ENCODE data around the gene HTRA3.

HTRA3 gene

DNA sequence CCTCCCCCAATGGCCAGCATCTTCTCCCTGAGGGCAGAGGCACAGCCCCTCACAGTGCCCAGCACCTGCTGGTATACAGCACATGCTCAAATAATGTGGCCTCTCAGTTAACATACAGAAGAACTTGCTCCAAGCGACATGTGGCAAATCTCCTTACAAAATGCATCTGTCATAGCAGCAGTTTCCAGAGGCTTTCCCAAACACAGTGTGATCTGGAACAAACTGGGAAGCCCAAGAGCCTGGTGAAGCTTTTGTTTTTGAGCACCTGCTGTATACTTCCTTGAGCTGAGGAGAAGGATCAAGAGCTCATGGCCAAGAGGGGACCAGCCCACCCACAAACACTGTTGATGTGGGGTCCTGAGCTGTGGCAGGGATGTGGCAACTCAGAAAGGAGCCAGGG is 34.8 kb upstream of the HTRA3 start:
- no peak for DNase-seq (ENCODE audit: low read depth)

DNA sequence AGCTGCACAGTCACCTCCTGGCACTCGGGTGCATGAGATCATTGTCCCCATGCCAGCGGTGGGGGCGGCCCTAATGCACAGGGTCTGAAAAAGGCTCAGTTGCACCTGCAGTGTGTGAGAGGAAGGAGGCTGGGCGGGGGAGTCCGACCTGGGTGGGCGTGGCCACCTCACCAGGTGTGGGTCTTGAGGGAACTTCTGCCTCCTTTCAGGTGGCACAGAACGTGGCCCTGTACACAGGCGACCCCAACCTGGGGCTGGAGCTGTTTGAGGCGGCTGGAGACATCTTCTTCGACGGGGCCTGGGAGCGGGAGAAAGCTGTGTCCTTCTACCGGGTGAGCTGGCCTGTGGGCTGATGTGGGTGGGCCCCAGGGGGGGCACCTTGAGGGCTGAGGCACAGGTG is 34.3 kb upstream of the HTRA3 start:
- DNase-seq (ENCODE audit: low read depth) = no peak

DNA sequence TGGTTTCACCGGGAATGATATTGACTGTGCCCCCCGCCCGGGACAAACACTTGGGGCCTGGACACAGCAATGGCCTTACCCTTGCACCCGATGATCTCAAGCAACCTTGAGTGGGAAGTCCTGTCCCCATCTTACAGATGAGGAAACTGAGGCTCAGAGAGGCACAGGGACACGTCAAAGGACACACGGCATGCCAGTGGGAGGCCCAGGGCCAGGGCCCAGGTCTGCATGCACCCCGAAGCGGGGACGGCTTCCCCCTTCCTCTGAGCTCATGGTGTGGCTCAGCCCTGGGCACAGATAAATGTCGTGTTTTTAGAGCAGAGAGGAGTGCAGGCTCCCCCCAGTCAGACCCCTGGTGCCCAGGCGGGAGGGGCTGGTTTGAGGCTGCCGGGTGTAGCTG is 33.9 kb upstream of the HTRA3 start:
- DNase-seq (ENCODE audit: low read depth) = no peak

DNA sequence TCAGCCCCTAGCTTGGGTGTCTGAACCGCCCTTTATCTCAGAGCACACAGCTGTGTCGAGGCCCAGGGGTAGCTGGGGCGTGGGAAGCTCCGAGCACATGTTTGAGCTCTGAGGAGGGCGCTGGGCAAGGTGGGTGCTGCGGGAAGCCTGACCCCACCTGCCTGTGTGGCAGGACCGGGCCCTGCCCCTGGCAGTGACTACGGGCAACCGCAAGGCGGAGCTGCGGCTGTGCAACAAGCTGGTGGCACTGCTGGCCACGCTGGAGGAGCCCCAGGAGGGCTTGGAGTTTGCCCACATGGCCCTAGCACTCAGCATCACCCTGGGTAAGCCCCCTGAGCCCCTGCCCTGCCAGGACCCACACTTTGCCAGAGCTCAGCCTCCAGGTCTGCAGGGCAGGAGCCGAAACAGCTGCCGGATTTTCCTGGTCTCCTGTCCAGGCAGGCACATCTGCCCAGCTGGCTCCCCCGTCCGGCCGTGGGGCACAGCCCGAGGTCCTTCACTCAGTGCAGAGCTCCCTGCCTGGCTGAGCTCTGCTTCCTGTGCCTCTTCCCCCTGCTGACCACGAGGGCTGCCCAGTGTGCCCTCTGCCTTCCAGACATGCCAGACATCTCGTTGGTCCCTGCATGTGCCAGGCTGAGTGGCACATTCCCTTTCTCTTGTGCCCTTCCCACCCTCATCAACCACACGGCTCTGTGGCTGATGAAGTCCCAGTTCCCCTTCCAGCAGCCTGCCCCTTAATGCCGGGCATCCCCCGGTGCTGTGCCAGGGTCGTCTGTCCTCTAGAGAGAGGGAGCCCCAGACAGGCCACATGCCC is 33.2 kb upstream of the HTRA3 start:
- DNase-seq (ENCODE audit: low read depth) = no peak

DNA sequence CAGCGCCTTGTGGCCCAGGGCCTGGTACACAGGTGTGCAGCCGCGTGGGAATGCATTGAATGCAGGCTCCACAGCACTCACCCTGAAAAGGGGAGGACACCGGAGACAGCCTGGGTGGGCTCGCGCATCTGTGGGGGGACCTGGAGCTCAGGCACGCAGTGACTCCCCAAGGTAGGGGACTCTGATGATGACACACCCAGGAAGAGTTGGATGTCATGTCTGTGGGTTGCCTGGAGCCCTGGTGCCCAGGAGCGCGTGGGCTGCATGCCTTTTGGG is 32.7 kb upstream of the HTRA3 start:
- DNase-seq (ENCODE audit: low read depth) = no peak

DNA sequence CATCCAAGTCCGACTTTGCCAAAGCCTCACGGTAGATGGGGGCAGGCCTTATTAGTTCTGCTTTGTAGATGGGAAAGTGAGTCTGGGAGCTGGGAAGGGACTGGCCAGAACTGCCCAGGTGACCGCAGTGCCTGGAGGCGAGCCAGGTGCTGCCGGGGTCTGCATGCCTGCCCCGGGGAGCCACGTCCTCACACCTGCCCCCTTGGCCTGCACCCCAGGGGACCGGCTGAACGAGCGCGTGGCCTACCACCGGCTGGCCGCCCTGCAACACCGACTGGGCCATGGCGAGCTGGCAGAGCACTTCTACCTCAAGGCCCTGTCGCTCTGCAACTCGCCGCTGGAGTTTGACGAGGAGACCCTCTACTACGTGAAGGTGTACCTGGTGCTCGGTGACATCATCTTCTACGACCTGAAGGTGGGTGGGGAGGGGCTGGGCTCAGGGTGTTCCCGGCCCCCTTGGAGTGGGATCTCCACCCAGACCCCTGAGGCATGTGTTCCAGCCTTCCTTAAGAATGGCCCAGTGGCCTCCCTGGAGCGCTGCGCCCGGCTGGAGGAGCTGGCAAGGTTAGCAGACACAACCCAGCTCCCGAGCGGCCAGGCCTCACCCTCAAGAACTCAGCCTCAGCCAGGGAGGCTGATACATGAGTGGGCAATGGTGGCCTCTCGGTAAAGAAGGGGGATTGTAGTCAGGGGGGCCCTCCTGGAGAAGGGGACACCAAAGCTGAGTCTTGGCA is 32.1 kb upstream of the HTRA3 start:
- no peak for DNase-seq (ENCODE audit: low read depth)

DNA sequence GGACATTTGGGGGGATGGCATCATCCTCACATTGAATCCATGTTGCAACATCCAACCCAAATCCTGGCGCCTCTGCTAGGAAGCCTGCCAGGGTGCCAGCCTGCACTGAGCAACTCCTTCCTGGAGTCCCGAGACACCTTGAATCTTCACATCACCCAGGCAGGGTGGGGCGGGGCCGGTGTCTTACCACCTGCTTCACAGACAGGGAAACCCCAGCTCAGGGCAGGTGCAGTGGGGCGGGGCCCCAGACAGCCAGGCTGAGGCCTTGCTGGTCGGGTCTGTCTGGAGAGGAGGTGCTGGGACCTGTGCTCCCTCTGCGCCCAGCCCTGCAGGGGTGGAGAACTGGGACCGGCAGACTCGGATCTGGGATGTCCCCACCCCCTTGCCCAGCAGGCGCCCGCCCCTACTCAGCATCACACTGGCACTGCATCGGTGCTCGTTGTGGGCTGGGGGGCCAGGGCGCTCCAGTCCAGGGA is 31.5 kb upstream of the HTRA3 start:
- no peak for DNase-seq (ENCODE audit: low read depth)

DNA sequence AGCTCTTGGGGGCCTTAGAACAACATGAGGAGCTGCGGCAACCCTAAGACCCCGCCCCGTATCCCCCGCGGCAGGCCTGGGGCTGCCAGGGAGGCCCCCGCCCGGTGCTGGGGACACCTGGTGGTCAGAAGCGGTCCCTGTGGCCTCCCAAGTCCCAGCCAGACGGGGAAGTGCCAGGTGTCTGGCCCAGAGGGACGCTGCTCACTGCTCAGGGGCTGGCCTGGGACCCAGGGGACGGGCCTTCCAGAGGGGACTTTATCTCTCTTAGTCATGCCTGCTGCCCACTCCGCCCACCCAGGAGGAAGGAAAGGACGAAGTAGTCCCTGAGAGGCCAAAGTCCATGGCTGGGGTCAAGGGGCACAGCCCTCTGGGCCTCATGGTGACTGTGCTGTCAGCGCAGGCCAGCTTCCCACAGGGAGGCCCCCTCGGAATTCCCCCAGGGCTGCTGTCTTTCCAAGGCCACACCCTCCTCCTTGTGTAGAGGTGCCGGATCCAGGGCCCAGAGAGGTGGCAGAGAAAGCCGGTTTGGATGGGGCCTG is 31.0 kb upstream of the HTRA3 start:
- no peak for DNase-seq (ENCODE audit: low read depth)

DNA sequence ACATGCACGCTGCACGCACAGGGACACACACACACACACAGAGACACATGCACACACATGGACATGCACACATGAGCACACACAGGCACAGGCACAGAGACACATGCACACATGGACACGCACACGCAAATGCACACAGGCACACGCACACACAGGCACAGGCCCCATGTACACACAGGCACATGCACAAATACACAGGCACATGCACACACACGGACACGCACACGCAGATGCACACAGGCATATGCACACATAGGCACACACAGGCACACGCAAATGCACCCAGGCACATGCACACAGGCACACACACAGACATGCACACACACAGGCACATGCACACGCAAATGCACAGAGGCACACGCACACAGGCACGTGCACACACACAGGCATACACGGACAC is 30.3 kb upstream of the HTRA3 start:
- no peak for DNase-seq (ENCODE audit: low read depth)

DNA sequence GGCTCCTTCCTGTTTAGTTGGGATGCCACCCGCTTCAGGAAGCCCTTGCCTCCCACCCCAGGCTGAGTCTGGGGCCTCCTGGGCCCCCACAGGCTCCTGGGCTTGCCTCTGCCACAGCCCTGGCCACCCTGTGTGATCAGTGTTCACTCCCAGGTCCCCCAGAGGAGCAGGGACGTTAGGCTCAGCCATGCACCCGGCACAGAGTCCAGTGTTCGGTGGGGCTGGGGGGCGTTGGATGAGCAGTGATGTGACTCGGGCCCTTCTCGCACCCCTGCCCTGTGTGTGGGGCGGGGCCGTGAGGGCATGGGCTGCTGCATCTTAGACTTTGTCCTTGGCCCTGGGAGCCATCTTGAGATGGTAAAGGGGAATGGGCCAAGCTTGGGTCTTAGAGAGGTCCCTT is 29.9 kb upstream of the HTRA3 start:
- DNase-seq (ENCODE audit: low read depth) = no peak

DNA sequence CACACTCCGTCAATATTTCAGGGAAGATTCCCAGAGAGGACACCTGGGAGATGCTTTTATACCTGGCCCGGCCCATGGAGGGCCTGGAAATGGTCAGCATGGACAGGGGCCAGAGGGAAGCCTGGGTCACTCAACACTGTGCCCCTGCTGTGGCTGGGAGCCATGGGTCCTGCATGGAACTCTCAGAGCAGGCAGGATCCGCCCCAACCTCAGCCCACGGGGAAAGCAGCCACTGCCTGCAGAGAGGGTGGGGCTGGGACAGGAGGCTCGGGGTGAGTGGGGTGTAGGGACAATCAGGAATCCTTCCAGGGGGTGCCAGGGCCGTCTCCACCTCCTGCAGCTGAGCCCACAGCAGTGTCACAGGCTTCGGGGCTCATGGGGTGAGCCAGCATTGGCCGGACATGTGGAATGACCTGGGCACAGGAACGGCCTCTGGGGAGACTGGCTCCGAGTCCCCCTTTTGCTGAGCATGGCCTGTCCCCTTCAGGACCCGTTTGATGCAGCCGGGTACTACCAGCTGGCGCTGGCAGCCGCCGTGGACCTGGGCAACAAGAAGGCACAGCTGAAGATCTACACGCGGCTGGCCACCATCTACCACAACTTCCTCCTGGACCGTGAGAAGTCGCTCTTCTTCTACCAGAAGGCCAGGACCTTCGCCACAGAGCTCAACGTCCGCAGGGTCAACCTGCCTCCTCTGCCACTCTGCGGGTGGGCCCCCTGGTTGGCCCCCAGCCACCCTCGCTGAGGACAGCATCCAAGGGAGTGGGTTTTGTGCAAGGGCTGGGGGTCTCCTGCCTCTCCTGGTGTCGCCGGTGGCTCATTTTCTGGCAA is 29.1 kb upstream of the HTRA3 start:
- no peak for DNase-seq (ENCODE audit: low read depth)

DNA sequence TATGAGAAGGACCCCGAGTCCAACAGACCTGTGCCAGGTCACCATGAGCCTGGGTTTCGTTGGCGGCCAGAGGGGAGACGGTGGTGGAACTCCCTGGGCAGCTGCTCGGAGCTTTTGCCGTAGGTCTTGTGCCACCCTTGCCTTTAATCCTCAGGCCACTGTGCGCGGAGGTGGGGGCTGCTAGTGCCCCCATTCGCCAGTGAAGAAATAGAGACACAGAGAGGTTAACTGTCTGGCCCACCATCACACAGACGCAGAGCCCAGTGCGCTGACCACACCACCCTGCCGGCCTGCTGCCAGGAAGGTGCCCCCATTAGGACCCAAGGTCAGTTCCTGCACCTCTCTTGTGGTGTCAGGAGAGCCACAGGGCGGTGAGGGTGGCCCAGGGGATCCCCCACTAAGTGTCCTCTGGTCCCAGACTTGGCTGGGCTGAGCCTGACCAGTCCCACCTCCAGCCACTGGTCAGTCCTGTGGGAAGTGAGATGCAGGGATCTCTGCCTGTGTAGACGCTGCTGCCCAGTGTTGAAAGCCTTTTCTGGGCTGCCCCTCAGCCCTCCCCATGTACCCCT is 28.3 kb upstream of the HTRA3 start:
- no peak for DNase-seq (ENCODE audit: low read depth)

DNA sequence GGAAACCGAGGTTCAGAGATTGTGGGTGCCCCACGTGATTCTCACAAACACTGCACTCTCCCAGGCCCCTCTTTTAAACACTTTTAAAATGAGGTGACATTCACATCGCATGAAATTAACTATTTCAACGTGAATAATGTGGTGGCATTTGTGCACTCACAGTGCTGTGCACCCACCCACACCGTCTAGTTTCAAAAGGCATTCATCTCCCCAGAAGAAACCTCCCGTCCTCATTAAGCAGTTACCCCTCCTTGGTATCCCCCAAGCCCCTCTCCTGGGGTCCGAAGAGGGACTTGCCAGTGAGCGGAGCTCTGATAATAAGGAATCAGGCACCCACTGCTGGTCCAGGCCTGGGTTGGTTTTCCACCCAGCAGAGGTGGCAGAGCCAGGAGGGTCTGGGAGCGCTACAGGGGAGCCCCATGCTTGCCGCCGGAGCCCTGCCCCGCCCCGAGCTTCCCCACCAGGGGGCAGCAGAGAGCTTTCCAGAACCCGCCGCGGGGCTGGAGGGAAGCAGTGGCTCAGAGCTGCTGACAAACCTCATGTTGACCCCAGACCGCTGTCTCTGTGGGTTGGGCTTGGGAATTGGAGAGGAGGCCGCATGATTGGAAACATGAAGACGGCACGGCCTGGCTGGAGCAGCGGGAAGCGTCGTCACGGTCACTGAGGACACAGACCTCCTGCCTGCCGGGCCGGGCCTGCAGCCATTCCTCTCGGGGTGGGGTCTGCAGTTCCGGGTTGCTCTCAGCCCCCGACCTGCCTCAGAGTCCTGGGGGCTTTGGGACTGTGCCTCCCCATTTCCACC is 27.5 kb upstream of the HTRA3 start:
- peak; percentile 89 for DNase-seq (ENCODE audit: low read depth)

DNA sequence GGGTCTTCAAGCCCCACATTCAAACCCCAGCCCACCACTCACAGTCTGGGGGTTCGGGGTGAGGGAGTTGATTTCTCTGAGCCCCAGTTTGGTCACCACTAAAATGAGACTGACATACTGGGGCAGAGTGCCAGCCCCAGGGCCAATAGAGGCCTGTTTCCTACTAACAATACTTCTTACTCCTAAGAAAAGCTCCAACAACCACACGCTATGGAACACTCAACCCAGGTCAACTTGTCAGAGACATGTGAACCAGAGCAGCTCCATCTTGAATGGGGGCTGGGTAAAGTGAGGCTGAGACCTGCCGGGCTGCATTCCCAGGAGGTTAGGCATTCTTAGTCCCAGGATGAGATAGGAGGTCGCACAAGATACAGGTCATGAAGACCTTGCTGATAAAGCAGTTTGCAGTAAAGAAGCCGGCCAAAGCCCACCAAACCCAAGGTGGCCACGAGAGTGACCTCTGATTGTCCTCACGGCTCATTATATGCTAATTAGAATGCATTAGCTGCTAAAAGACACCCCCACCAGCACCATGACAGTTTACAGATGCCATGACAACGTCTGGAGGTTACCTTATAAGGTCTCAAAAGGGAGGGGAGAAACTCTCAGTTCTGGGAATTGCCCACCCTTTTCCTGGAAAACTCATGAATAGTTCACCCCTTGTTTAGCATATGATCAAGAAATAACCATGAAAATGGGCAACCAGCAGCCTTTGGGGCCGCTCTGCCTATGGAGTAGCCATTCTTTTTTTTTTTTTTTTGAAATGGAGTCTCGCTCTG is 26.6 kb upstream of the HTRA3 start:
- no peak for DNase-seq (ENCODE audit: low read depth)

DNA sequence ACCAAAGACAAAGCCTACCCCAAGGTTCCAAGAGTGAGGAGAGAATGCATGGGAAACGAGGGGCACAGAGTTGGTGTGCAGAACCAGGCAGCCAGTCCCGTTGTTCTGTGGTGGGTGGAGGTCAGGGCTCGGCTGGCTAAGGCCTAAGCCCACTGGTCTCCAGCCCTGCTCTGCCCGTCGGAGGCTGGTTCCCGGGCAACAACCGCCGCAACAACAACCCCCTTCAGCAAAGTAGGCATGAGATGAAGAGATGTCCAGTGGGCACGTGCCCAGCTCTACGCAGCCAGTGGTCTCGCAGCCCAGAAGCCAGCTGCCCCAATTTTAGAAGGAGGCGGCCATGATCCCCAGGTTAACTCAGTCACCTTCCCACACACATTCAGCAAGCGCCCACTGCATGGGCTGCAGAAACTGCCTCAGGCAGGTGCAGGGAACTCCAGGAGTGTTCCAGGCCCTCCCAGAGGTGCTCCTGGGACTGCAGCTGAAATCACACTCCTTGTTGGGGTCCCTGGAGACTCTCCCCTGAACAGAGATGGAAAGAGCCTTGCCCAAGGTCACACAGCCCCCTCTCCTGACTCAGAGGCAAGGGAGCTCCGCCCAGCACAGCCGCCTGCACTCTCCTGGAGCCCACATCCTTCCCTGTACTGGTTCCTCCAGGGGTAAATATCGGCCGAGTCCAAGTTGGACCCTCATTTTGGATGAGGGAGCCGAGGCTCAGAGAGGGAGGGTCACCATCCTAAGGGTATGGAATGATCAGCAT is 25.4 kb upstream of the HTRA3 start:
- DNase-seq (ENCODE audit: low read depth) = no peak

DNA sequence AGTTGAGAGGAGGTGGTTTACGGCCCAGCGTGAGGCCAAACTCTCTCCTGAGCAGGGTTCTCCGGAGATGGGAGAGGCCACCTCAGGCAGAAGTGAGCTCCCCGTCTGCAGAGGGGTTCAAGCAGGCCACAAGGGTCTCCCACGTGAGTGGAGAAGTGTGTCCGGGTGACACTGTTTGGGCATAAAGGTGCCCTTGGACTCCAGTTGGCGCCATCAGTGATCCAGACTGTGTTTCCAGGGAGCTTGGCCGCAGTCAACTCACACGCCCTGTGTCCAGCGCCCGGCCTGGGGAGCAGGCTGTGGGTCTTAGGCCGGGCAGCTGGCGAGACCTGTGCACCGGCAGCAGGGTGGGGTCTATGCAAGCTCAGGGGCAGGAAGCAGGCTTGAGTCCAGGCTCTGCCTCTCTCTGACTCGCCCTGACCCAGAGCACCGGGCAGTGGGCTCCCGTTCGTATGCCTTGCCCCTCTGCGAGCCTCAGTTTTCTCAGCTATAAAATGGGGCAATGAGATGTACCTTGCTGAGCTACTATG is 24.6 kb upstream of the HTRA3 start:
- DNase-seq (ENCODE audit: low read depth) = no peak

DNA sequence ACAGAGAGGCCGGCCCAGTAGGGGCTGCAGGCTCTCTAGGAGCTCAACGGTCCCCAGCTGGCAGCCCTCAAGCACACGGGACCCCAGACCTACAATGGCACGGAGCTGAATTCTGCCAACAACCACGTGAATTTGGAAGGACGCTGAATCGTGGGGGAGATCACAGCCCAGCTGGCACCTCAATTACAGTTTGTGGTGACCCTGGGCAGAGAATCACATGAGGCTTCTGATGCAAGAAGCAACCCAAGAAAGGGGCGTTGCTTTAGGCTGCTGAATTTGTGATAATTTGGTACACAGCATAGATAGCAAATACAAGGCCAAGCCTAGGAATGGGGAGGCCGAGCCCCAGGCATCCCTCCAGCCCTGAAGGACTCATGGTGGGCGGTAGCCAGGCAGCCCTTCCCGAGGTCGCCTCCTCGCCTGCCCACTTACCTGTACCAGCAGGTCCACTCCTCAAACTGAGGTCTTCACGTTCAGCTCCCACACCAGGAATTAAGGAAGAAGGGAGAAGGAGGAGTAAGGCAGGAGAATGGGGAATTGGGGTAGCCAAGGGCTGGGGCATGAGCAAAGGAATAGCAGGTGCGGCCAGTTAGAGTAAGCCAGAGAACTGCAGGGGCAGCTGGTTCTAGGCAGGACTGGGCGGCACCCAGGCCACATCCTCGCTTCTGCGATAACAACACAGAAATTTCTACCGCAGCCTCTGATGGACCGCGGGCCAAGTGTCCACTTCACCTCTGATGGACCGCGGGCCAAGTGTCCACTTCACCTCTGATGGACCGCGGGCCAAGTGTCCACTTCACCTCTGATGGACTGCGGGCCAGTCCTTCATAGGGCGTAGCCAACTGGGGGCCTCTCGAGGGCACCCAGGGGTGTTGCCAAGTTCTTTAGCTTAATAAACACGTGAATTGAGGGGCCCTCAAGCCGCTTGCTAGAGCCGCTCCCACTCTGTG is 23.4 kb upstream of the HTRA3 start:
- no peak for DNase-seq (ENCODE audit: low read depth)

Measured in stimulated activated CD8-positive, alpha-beta memory T cell treated with anti-CD3 and anti-CD28 coated beads, Interleukin-15, amount 100 ng/mL, for 24 hours (primary cell).